GM12878 (cell line): ENCODE data around the gene ATXN1. TPM values are rescaled to one million over a fixed set of nuclear protein-coding genes. Genes with fewer than 3 reads are reported as not detected.

ENCODE experiments used
- CBX3 ChIP-seq: fragments of 200-600 bp; sonication (generic); IDR thresholded peaks from 2 replicates; pipeline ENCODE4 v1.6.1; 2016; ENCODE audit warnings: low read depth, borderline replicate concordance
- CHD2 ChIP-seq: IDR thresholded peaks from 2 replicates; pipeline ENCODE4 v1.6.1; 2011; ENCODE audit warnings: low read depth, low read length, improper control_type of control experiment, borderline replicate concordance
- ESRRA ChIP-seq: IDR thresholded peaks from 2 replicates; pipeline ENCODE4 v1.6.1; 2012; ENCODE audit warnings: mild to moderate bottlenecking, low read length, improper control_type of control experiment
- FOS ChIP-seq: IDR thresholded peaks from 3 replicates; pipeline ENCODE4 v1.6.1; 2011; ENCODE audit warnings: borderline replicate concordance; ENCODE audit not compliant: insufficient read length; ENCODE audit errors: extremely low read depth
- GATAD2B ChIP-seq: fragments of 450-650 bp; conservative IDR thresholded peaks from 2 replicates; pipeline ENCODE4 v1.6.1; 2017; ENCODE audit warnings: low read depth, mild to moderate bottlenecking, moderate library complexity
- HDAC6 ChIP-seq: fragments of 200-600 bp; sonication (generic); IDR thresholded peaks from one replicate; pipeline ENCODE4 v1.8.0; 2017; ENCODE audit warnings: antibody characterized with exemption; ENCODE audit not compliant: unreplicated experiment
- IKZF2 ChIP-seq, 2 experiments: fragments of 450-650 bp; IDR thresholded peaks; 2 replicates each; pipeline ENCODE4 v1.6.1; 2017; ENCODE audit warnings: mild to moderate bottlenecking in 2 of 2, moderate library complexity in 2 of 2
- KAT2A ChIP-seq: conservative IDR thresholded peaks from 2 replicates; pipeline ENCODE4 v1.6.1; 2011; ENCODE audit warnings: low read depth, low read length; ENCODE audit not compliant: control insufficient read depth
- MEF2B ChIP-seq: fragments of 450-650 bp; IDR thresholded peaks from 2 replicates; pipeline ENCODE4 v1.6.1; 2018; ENCODE audit warnings: mild to moderate bottlenecking, moderate library complexity; ENCODE audit not compliant: partially characterized antibody, poor library complexity, severe bottlenecking
- POLR2AphosphoS2 ChIP-seq: IDR thresholded peaks from 2 replicates; pipeline ENCODE4 v1.6.1; 2011; ENCODE audit warnings: low read depth, mild to moderate bottlenecking, low read length, improper control_type of control experiment, moderate library complexity
- RB1 ChIP-seq: fragments of 450-650 bp; formaldehyde crosslinking; IDR thresholded peaks from 2 replicates; pipeline ENCODE4 v1.6.1; 2017; ENCODE audit warnings: mild to moderate bottlenecking, borderline replicate concordance
- RFX5 ChIP-seq: IDR thresholded peaks from 2 replicates; pipeline ENCODE4 v1.6.1; 2011; ENCODE audit warnings: low read depth, low read length, improper control_type of control experiment
- SPI1 ChIP-seq: IDR thresholded peaks from 2 replicates; pipeline ENCODE4 v1.6.1; 2011; ENCODE audit warnings: low read depth, mild to moderate bottlenecking, low read length, moderate library complexity, borderline replicate concordance; ENCODE audit not compliant: insufficient read depth
- TCF7 ChIP-seq: IDR thresholded peaks from 2 replicates; pipeline ENCODE4 v1.6.1; 2014; ENCODE audit warnings: antibody characterized with exemption, borderline replicate concordance
- ZNF274 ChIP-seq: IDR thresholded peaks from one replicate; pipeline ENCODE4 v1.8.0; 2011; ENCODE audit not compliant: insufficient read length, insufficient read depth
- ZNF384 ChIP-seq: IDR thresholded peaks from 2 replicates; pipeline ENCODE4 v1.6.1; 2012; ENCODE audit warnings: low read depth, mild to moderate bottlenecking, low read length, improper control_type of control experiment, borderline replicate concordance
- polyA plus RNA-seq, 11 experiments: library from polyadenylated mRNA; depleted of rRNA in 4 of 11; unstranded in 6 of 11; stranded (reverse) in 5 of 11; fragments of >200 nt; fragmentation: Nextera tagmentation in 4 of 11; fragmentation: Illumina TruSeq in 1 of 11; extraction: Ambion mirVana in 4 of 11; extraction: Trizol in 1 of 11; gene quantifications; 1 replicate in 1 of 11; 2 replicates in 10 of 11; pipeline versions ENCODE4 v1.2.1 to v1.2.3, GENCODE V29; 2011 to 2016; ENCODE audit warnings: inconsistent platforms in 2 of 11, missing spikeins in 2 of 11, low read depth in 1 of 11
- total RNA-seq, 4 experiments: library from RNA; depleted of rRNA in 3 of 4; stranded (reverse); fragments of >200 nt in 3 of 4; fragmentation: Illumina TruSeq in 1 of 4; extraction: Trizol in 1 of 4; gene quantifications; 2 replicates each; pipeline versions ENCODE4 v1.2.1 to v1.2.3, GENCODE V29; 2013 to 2021
- TF ChIP-seq, protein P1 (sequence below): fragments of 450-650 bp; formaldehyde crosslinking; IDR thresholded peaks from 2 replicates; pipeline ENCODE4 v1.4.0; 2022; ENCODE audit warnings: mild to moderate bottlenecking, moderate library complexity
- TF ChIP-seq, protein P2 (sequence below): fragments of 450-650 bp; IDR thresholded peaks from 2 replicates; pipeline ENCODE4 v1.6.1; 2016; ENCODE audit warnings: mild to moderate bottlenecking
- TF ChIP-seq, protein P3 (sequence below): fragments of 450-650 bp; IDR thresholded peaks from 2 replicates; pipeline ENCODE4 v1.6.1; 2017; ENCODE audit warnings: low read depth, mild to moderate bottlenecking, moderate library complexity
- TF ChIP-seq, protein P4 (sequence below): IDR thresholded peaks from 2 replicates; pipeline ENCODE4 v1.6.1; 2012; ENCODE audit warnings: low read depth, low read length, improper control_type of control experiment

The ATXN1 gene
- total and polyA plus RNA-seq, 10 of the 15 experiments (the other 5 are each of a cell fraction or from before 2014, with no cell fraction given): 12.2 to 51.2 (median 20.5) TPM

DNA sequence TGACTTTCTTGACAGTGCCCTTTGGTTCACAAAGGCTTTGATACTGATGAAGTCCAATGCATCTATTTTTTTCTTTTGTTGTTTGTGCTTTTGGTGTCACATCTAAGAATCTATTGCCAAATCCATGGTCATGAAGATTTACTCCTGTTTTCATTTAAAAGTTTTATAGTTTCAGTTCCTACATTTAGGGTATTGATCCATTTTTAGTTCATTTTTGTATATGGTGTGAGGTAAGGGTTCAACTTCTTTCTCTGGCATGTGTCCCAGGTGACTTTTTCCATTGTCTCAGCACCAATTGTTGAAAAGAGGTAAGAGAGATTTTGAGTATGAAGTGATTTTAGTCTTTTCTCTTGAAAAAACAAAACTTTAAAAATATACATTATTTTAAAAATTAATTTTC, 262.3 kb downstream of the ATXN1 start (continued):
- no peak for TF ChIP-seq HDAC6
- TF ChIP-seq, protein P1, sequence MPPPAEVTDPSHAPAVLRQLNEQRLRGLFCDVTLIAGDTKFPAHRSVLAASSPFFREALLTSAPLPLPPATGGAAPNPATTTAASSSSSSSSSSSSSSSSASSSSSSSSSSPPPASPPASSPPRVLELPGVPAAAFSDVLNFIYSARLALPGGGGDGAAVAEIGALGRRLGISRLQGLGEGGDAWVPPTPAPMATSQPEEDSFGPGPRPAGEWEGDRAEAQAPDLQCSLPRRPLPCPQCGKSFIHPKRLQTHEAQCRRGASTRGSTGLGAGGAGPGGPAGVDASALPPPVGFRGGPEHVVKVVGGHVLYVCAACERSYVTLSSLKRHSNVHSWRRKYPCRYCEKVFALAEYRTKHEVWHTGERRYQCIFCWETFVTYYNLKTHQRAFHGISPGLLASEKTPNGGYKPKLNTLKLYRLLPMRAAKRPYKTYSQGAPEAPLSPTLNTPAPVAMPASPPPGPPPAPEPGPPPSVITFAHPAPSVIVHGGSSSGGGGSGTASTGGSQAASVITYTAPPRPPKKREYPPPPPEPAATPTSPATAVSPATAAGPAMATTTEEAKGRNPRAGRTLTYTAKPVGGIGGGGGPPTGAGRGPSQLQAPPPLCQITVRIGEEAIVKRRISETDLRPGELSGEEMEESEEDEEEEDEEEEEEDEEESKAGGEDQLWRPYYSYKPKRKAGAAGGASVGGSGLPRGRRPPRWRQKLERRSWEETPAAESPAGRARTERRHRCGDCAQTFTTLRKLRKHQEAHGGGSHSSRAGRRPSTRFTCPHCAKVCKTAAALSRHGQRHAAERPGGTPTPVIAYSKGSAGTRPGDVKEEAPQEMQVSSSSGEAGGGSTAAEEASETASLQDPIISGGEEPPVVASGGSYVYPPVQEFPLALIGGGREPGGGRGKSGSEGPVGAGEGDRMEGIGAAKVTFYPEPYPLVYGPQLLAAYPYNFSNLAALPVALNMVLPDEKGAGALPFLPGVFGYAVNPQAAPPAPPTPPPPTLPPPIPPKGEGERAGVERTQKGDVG (CRISPR knock-in tag): no peak
- TF ChIP-seq, protein P2, sequence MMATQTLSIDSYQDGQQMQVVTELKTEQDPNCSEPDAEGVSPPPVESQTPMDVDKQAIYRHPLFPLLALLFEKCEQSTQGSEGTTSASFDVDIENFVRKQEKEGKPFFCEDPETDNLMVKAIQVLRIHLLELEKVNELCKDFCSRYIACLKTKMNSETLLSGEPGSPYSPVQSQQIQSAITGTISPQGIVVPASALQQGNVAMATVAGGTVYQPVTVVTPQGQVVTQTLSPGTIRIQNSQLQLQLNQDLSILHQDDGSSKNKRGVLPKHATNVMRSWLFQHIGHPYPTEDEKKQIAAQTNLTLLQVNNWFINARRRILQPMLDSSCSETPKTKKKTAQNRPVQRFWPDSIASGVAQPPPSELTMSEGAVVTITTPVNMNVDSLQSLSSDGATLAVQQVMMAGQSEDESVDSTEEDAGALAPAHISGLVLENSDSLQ: no peak
- TF ChIP-seq SPI1: peak; percentile 49; the same call in 1 of the 2 replicates
- TF ChIP-seq RB1: no peak
- no peak for TF ChIP-seq GATAD2B
- no peak for TF ChIP-seq CBX3
- TF ChIP-seq, protein P3, sequence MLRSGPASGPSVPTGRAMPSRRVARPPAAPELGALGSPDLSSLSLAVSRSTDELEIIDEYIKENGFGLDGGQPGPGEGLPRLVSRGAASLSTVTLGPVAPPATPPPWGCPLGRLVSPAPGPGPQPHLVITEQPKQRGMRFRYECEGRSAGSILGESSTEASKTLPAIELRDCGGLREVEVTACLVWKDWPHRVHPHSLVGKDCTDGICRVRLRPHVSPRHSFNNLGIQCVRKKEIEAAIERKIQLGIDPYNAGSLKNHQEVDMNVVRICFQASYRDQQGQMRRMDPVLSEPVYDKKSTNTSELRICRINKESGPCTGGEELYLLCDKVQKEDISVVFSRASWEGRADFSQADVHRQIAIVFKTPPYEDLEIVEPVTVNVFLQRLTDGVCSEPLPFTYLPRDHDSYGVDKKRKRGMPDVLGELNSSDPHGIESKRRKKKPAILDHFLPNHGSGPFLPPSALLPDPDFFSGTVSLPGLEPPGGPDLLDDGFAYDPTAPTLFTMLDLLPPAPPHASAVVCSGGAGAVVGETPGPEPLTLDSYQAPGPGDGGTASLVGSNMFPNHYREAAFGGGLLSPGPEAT: 0 out of 2 replicates have a peak, but pooled peaks have one; percentile 15
- TF ChIP-seq FOS: no peak
- no peak for TF ChIP-seq ZNF384
- TF ChIP-seq, protein P4, sequence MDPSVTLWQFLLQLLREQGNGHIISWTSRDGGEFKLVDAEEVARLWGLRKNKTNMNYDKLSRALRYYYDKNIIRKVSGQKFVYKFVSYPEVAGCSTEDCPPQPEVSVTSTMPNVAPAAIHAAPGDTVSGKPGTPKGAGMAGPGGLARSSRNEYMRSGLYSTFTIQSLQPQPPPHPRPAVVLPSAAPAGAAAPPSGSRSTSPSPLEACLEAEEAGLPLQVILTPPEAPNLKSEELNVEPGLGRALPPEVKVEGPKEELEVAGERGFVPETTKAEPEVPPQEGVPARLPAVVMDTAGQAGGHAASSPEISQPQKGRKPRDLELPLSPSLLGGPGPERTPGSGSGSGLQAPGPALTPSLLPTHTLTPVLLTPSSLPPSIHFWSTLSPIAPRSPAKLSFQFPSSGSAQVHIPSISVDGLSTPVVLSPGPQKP: no peak
- no peak for TF ChIP-seq ESRRA
- no peak for TF ChIP-seq CHD2
- no peak for TF ChIP-seq TCF7
- TF ChIP-seq IKZF2 (IDR thresholded peaks at IDR 0.05): peak; percentile 17 to 19; a peak in 1 of 4 replicates
- no peak for TF ChIP-seq ZNF274
- no peak for TF ChIP-seq POLR2AphosphoS2
- TF ChIP-seq RFX5: no peak
- peak; percentile 86 for TF ChIP-seq MEF2B
- no peak for TF ChIP-seq KAT2A
- TF ChIP-seq, all 136 proteins: peak for 5
